IgD-negative memory B cell (primary cell): ENCODE results near the gene XPO4. TPM values are rescaled to one million over a fixed set of nuclear protein-coding genes. Genes with fewer than 3 reads are reported as not detected.
"Not testable (repeated sequence)": the region's sequence is repeated elsewhere in the genome, so short reads cannot be mapped to it uniquely, and the experiment has no call there.

ENCODE experiments used
- H3K27ac Mint-ChIP-seq, 3 donors: one replicate each; pipeline ENCODE4 v1.8.0; 2020 to 2022; ENCODE audit warnings: mild to moderate bottlenecking in 3 of 3, mixed read lengths in 3 of 3, moderate library complexity in 1 of 3
- H3K27me3 Mint-ChIP-seq: one replicate; pipeline ENCODE4 v1.8.0; 2021; ENCODE audit warnings: mixed read lengths
- H3K36me3 Mint-ChIP-seq: one replicate; pipeline ENCODE4 v1.8.0; 2020; ENCODE audit warnings: mild to moderate bottlenecking, mixed read lengths
- H3K4me1 Mint-ChIP-seq, 3 donors: one replicate each; pipeline ENCODE4 v1.8.0; 2020 to 2022; ENCODE audit warnings: mixed read lengths in 3 of 3, mild to moderate bottlenecking in 1 of 3
- H3K4me3 Mint-ChIP-seq, 4 donors: one replicate each; pipeline ENCODE4 v1.8.0; 2020 to 2022; ENCODE audit warnings: mild to moderate bottlenecking in 4 of 4, mixed read lengths in 4 of 4, moderate library complexity in 3 of 4
- H3K9me3 Mint-ChIP-seq, 3 donors: one replicate each; pipeline ENCODE4 v1.8.0; 2020 to 2021; ENCODE audit warnings: mixed read lengths in 3 of 3, mild to moderate bottlenecking in 1 of 3
- polyA plus RNA-seq: library from polyadenylated mRNA; unstranded; fragments of 300-500 nt; fragmentation: Illumina TruSeq; gene quantifications from one replicate; pipeline ENCODE4 v1.2.3, GENCODE V29; 2021

Gene XPO4
- polyA plus RNA-seq, 1 donor from 2014 or later, result 6.3 TPM

GRCh38 chr13:20867408-20867807 is 35.1 kb downstream of the XPO4 start:
- H3K9me3 Mint-ChIP-seq, result no peaks in the 10 kb centered on the region
- H3K4me3 Mint-ChIP-seq, result no peak overlapping the region
- H3K36me3 Mint-ChIP-seq, result peaks cover 4% of the 10 kb centered on the region
- no peaks in the 10 kb centered on the region for H3K27me3 Mint-ChIP-seq
- H3K4me1 Mint-ChIP-seq, result peaks cover 9 to 17% (median 11%) of the 10 kb centered on the region in 3 donors
- H3K27ac Mint-ChIP-seq, result no peak overlapping the region

DNA sequence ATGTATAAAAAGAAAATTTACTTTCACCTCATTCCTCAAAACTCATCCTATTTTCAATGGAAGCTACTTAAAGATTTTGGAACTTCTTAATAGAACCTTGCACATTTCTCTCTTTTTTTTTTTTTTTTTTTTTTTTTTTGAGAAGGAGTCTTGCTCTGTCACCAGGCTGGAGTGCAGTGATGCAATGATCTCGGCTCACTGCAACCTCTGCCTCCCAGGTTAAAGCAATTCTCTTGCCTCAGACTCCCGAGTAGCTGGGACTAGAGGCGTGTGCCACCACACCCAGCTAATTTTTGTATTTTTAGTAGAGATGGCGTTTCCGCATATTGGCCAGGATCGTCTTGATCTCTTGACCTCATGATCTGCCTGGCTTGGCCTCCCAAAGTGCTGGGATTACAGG is 40.9 kb downstream of the XPO4 start:
- H3K27ac Mint-ChIP-seq, H3K27me3 Mint-ChIP-seq, H3K9me3 Mint-ChIP-seq: not testable (repeated sequence)

GRCh38 chr13:20860844-20861243 is 41.7 kb downstream of the XPO4 start:
- H3K4me1 Mint-ChIP-seq, result peaks cover 4 to 7% (median 5%) of the 10 kb centered on the region in 3 donors
- peak overlapping the region in 1 of 3 donors; percentile 10 for H3K27ac Mint-ChIP-seq
- H3K27me3 Mint-ChIP-seq, result no peaks in the 10 kb centered on the region
- no peaks in the 10 kb centered on the region for H3K9me3 Mint-ChIP-seq
- H3K36me3 Mint-ChIP-seq, result peaks cover 10% of the 10 kb centered on the region
- no peak overlapping the region for H3K4me3 Mint-ChIP-seq

More for the DNA sequence above, 40.9 kb downstream of the XPO4 start:
- not testable (repeated sequence) for H3K4me3 Mint-ChIP-seq, H3K4me1 Mint-ChIP-seq, H3K36me3 Mint-ChIP-seq

DNA sequence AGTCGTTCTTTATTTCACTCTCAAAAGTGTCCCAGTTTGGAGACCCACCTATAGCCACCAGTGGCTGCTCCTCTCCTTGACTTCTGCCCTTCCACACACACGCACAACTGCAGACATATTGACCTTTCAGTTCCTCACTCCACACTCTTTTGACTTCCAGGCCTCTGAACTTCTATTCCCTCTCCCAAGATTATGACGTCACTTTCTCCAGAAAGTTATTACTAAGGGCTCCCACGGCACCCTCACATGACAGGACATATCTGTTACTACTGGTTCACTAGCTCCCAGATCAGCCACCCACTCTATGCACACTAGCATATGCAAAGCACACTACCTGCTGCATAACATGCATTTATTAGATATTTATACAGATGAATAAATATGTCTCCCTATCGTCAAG is 45.9 kb downstream of the XPO4 start:
- Mint-ChIP-seq H3K27ac (no peak overlapping the region), H3K9me3 (no peaks in the 10 kb centered on the region), H3K4me1 (peaks cover 2 to 5% (median 3%) of the 10 kb centered on the region in 3 donors), H3K27me3 (no peaks in the 10 kb centered on the region), H3K36me3 (peaks cover 7% of the 10 kb centered on the region), H3K4me3 (no peak overlapping the region)

DNA sequence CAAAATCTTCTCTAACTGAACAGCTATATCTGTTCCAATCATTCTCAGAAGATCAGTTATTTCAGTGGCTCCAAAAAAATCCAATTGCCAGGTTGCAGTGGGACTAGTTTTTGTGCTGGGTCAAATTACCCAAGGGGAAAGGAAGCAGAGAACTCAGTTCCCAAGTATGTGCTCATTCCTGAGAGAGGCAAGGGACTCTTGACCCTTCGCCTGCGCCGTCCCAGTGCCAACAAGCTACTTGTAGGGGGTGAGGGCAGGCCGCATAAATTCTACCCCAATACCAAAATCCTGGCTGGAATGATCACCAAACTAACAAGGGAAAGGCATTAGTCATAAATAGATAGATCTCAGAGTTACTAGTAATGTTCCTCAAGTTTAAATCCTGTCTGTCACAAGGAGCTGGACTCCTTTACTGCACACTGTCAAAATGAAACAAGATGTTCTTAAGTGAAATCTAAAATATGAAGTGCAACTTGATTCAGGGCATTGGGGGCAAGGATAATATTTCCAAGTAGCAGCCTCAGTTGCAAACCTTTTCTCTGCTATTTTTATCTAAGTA is 50.6 kb downstream of the XPO4 start:
- Mint-ChIP-seq H3K4me3 (no peak overlapping the region), H3K9me3 (no peaks in the 10 kb centered on the region), H3K27me3 (no peaks in the 10 kb centered on the region), H3K27ac (no peak overlapping the region), H3K36me3 (peaks cover 4% of the 10 kb centered on the region), H3K4me1 (peaks cover 0 to 5% (median 2%) of the 10 kb centered on the region in 3 donors)

DNA sequence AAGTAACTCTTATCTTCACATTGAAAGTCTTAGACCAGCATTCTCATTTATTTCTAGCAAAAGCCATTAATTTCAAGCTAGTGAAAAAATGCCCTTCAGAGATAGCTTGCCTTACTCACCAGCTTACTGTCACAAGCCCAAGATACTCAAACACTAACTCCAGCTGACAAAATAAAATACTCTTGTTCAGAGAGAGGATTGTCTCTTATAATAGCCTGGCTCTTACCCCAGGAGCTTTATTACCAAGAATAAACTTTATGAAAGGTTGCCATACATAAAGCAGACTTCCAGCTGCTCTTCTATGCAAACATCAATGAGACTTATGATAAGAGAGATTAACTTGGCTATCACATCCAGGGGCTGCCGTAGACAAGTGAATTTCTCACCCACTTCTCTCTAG is 53.6 kb downstream of the XPO4 start:
- Mint-ChIP-seq H3K4me3 (no peak overlapping the region), H3K27ac (no peak overlapping the region), H3K36me3 (peaks cover 2% of the 10 kb centered on the region), H3K9me3 (no peaks in the 10 kb centered on the region), H3K27me3 (no peaks in the 10 kb centered on the region), H3K4me1 (no peaks in the 10 kb centered on the region)

DNA sequence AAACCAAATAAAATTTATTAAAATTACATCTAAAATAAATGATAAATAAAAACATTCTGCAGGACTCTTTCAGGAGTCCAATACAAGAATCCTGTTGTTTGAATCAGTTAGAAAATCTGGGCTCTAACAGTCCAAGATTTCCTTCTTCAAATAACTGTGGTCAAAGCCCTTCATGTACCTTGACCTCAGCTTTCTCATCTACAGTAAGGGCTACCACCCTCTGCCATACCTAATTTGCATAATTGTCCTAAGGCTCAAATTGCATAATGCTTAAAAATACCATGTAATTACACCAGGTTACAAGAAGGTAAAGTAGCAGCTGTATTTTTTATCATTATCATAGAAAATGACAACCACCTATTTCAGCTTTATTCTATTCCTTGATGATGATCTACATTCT is 54.3 kb downstream of the XPO4 start:
- Mint-ChIP-seq H3K4me3 (no peak overlapping the region), H3K27ac (no peak overlapping the region), H3K9me3 (no peaks in the 10 kb centered on the region), H3K27me3 (no peaks in the 10 kb centered on the region), H3K36me3 (peaks cover 2% of the 10 kb centered on the region), H3K4me1 (no peaks in the 10 kb centered on the region)

DNA sequence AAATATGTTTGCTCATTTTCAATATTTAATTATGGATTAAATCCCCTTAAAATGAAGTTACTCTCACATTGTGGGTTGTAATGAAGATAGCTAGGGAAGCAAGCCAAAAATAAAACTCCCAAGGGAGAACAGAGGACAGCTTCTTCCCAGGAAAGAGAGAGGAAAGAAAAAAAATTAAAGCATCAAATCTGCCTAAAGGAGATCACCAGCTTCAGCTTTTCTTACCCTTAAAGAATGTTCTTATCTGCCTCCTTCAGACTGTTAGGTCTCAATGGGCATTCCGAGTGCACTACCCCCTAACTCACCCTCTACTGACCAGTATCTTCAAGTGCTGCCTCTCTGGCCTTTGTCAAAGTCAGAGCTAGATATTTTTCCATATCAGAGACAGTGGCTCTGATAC is 55.2 kb downstream of the XPO4 start:
- no peaks in the 10 kb centered on the region for H3K4me1 Mint-ChIP-seq
- peaks cover 2% of the 10 kb centered on the region for H3K36me3 Mint-ChIP-seq
- no peak overlapping the region for H3K27ac Mint-ChIP-seq
- H3K9me3 Mint-ChIP-seq, result no peaks in the 10 kb centered on the region
- no peak overlapping the region for H3K4me3 Mint-ChIP-seq
- H3K27me3 Mint-ChIP-seq, result no peaks in the 10 kb centered on the region

DNA sequence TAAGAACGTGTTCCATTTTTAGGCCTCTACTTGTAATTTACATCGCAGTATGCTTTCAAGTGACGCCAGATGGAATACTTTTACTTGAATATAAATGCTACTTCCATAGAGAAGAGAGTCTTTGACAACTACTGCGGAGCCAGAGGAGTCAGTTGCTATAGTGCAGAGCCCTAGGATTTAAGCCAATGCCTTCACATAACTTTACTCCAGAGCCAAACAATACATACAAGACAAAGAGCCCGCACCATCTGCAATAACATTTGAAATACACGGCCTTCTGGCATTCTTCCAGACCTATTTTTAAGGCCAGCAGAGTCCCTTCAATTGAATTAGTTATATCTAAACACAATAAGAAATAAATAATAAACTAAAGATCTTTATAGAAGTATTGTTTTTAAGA is 59.4 kb downstream of the XPO4 start:
- Mint-ChIP-seq H3K4me1 (peaks cover 0 to 1% (median 0%) of the 10 kb centered on the region in 3 donors), H3K9me3 (no peaks in the 10 kb centered on the region), H3K27ac (no peak overlapping the region), H3K36me3 (peaks cover 4% of the 10 kb centered on the region), H3K27me3 (no peaks in the 10 kb centered on the region), H3K4me3 (no peak overlapping the region)

GRCh38 chr13:20840568-20840967 is 62.0 kb downstream of the XPO4 start:
- H3K4me1 Mint-ChIP-seq, result peaks cover 0 to 3% (median 0%) of the 10 kb centered on the region in 3 donors
- no peak overlapping the region for H3K27ac Mint-ChIP-seq
- H3K27me3 Mint-ChIP-seq, result no peaks in the 10 kb centered on the region
- peaks cover 8% of the 10 kb centered on the region for H3K36me3 Mint-ChIP-seq
- no peak overlapping the region for H3K4me3 Mint-ChIP-seq
- H3K9me3 Mint-ChIP-seq, result no peaks in the 10 kb centered on the region

GRCh38 chr13:20833900-20834679 is 68.5 kb downstream of the XPO4 start:
- peaks cover 8% of the 10 kb centered on the region for H3K36me3 Mint-ChIP-seq
- no peak overlapping the region for H3K4me3 Mint-ChIP-seq
- peaks cover 0 to 3% (median 0%) of the 10 kb centered on the region in 3 donors for H3K4me1 Mint-ChIP-seq
- H3K27me3 Mint-ChIP-seq, result no peaks in the 10 kb centered on the region
- no peaks in the 10 kb centered on the region for H3K9me3 Mint-ChIP-seq
- no peak overlapping the region for H3K27ac Mint-ChIP-seq

- Mint-ChIP-seq H3K9me3 (no peaks in the 10 kb centered on the region), H3K4me3 (no peak overlapping the region), H3K27ac (no peak overlapping the region), H3K27me3 (no peaks in the 10 kb centered on the region), H3K36me3 (peaks cover 5% of the 10 kb centered on the region), H3K4me1 (peaks cover 5 to 7% (median 6%) of the 10 kb centered on the region in 3 donors)
Measured at GRCh38 chr13:20832861-20833260, 69.7 kb downstream of the XPO4 start.

DNA sequence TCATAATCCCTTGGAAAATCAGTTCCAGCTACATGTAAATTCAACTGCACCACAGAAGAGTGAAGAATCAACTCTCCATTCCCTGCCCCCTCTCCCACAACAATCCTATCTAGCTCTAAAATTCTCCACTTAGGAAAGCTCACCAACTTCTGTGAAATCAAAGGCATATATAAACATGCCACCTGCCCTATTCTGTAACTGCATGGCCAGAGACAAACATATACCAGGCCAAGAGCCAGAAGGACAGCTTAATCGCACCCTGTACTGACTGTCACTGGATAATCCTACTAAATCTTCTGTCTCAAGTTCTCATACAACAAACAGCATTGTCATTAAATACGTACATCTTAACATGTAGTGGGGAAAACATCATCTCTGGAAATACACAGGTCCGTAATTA is 70.6 kb downstream of the XPO4 start:
- Mint-ChIP-seq H3K4me1 (peaks cover 5 to 9% (median 6%) of the 10 kb centered on the region in 3 donors), H3K4me3 (no peak overlapping the region), H3K36me3 (no peaks in the 10 kb centered on the region), H3K27ac (peak overlapping the region in 1 of 3 donors; percentile 63), H3K9me3 (no peaks in the 10 kb centered on the region), H3K27me3 (no peaks in the 10 kb centered on the region)

- no peak overlapping the region for H3K27ac Mint-ChIP-seq
- no peaks in the 10 kb centered on the region for H3K9me3 Mint-ChIP-seq
- H3K27me3 Mint-ChIP-seq, result no peaks in the 10 kb centered on the region
- no peak overlapping the region for H3K4me3 Mint-ChIP-seq
- no peaks in the 10 kb centered on the region for H3K36me3 Mint-ChIP-seq
- H3K4me1 Mint-ChIP-seq, result peaks cover 5 to 11% (median 6%) of the 10 kb centered on the region in 3 donors
Measured at GRCh38 chr13:20831254-20831653, 71.3 kb downstream of the XPO4 start.

GRCh38 chr13:20828539-20829364 is 73.8 kb downstream of the XPO4 start:
- Mint-ChIP-seq H3K4me3 (peak overlapping the region in 2 of 4 donors; percentile 6 to 10), H3K9me3 (no peaks in the 10 kb centered on the region)

More at GRCh38 chr13:20828539-20829364, 73.8 kb downstream of the XPO4 start:
- Mint-ChIP-seq H3K4me1 (peaks cover 3 to 14% (median 9%) of the 10 kb centered on the region in 3 donors), H3K36me3 (no peaks in the 10 kb centered on the region), H3K27me3 (no peaks in the 10 kb centered on the region), H3K27ac (peak overlapping the region in 2 of 3 donors; percentile 61 to 92)
